Hematopoietic multipotent progenitor cell (in vitro differentiated cells): ENCODE measurements around the gene CLDN7. TPM values are rescaled to one million over a fixed set of nuclear protein-coding genes. Genes with fewer than 3 reads are reported as not detected.
A peak's percentile ranks its signal among the peaks of the same experiment; 100 is the strongest.

Source experiments
- DNase-seq, 3 donors: peaks; one replicate each; pipeline ENCODE4 v3.0.0-alpha.2; 2011 to 2015; ENCODE audit warnings: low read depth in 2 of 3, low spot score in 2 of 3
- total RNA-seq: library from RNA; depleted of rRNA; stranded (reverse); fragments of >200 nt; gene quantifications from one replicate; pipeline ENCODE4 v1.2.3, GENCODE V29; 2012

CLDN7 gene, protein sequence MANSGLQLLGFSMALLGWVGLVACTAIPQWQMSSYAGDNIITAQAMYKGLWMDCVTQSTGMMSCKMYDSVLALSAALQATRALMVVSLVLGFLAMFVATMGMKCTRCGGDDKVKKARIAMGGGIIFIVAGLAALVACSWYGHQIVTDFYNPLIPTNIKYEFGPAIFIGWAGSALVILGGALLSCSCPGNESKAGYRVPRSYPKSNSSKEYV
- total RNA-seq = 9.7 TPM

DNA sequence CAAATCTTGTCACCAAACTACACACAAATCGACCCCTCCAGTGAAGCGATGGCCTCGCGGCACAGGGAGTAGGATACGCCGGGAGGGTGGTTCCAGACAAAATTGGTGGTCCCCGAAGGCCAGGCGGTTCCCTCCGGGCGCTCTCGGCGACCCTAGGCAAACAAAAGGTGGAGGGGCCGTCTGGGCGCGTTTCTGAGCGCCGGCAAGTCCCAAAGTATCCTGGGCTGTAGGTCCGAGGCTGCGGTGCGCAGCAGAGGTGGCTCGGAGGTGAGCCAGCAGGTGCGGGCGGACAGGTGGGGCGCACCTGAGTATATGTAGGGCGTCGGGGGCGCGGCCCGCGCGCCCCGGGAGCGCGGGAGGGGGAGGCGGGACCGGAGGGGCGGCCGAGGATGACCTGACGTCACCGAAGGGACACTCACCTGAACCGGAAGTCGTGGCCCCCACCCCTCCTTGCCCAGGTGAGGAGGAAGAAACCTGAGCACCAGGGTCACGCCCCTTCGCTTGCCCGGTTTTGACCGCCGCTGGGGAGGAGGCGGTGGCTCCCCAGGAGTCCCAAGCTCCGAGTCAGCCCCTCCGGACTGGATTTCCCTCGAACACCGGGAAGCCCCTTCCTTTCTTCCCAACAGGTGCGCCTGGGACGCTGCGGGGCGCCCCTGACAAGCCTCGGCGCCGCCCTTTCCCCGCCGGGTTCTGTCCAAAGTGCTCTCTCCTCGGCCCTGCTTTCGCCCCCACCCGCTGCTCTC, at the start of gene CLDN7:
Gene CLDN7 (minus strand): TSS at position 287 of the 743 bp plus-strand sequence. CDS start 435 bp downstream, outside the sequence.
- DNase-seq = no peak

DNA sequence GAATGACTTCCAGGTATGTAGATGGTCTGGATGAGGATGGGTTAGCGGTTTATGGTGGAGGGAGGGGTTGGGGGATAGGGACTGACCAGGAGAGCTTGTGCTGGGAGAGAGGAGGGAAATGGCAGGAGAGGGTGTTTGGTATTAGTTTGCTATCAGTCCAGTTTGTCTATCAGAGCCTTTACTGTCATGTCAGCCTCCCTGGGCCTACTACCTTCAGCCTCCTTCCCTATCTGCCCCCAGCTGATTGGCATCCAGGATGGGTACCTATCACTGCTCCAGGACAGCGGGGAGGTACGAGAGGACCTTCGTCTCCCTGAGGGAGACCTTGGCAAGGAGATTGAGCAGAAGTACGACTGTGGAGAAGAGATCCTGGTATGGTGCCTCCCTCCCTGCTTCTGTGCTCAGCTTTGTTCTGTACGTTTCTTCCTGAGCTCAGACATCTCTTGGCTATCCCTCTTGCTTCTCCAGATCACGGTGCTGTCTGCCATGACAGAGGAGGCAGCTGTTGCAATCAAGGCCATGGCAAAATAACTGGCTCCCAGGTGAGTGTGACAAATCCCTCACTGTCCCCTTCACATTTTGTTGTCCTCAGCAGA, 48.9 kb upstream of the CLDN7 start:
- DNase-seq = no peak

DNA sequence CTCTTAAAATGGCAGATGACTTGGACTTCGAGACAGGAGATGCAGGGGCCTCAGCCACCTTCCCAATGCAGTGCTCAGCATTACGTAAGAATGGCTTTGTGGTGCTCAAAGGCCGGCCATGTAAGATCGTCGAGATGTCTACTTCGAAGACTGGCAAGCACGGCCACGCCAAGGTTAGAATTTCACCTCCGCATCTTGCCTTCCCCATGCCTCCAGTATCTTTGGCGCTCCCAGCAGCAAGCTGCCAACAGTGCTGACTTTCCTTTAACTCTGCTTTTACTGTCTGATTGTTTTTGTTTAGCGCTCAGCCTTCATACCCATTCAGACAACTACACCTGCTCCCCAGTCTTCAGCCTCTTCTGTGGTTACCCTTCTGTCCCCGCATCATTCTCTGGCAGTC, 47.4 kb upstream of the CLDN7 start:
- no peak for DNase-seq

DNA sequence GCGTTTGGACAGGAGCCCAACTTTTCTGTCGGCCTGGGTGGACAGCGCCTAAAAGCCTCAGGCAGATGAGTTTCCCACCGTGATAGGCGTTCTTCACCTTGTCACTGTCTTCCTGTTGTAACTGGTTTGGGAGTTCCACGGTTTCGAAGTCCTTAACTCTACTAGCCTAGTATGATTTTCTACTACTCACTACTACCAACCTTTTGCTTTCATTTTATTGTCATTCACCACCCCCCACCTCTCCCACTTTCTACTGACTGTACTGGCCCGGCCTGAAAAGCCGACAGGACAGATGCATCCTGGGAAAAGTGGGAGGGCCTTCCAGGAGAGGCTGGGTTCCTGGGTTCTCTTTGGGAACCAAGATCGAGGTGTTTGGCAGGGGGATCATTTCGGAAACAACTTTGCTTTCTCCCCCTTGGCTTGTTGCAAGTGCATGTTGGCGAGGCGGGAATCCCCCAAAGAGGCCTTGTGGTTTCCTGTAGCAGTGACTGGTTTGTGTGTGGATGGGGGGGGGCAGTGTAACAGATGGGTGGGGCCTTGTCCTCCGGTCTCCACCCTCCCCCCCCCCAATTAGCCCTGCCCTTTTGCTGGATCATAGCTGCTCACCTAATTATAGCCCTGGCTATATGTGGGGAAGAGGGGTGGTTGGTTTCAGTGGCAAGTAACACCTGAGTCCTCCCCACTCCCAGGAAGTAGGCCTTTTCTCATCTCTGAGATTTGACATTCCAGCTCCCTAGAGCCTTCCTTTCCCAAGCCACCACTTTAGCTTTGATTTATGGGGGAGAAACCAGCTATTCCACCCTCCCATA, 46.6 kb upstream of the CLDN7 start:
- peak; percentile 76 to 95 (median 95) for DNase-seq

DNA sequence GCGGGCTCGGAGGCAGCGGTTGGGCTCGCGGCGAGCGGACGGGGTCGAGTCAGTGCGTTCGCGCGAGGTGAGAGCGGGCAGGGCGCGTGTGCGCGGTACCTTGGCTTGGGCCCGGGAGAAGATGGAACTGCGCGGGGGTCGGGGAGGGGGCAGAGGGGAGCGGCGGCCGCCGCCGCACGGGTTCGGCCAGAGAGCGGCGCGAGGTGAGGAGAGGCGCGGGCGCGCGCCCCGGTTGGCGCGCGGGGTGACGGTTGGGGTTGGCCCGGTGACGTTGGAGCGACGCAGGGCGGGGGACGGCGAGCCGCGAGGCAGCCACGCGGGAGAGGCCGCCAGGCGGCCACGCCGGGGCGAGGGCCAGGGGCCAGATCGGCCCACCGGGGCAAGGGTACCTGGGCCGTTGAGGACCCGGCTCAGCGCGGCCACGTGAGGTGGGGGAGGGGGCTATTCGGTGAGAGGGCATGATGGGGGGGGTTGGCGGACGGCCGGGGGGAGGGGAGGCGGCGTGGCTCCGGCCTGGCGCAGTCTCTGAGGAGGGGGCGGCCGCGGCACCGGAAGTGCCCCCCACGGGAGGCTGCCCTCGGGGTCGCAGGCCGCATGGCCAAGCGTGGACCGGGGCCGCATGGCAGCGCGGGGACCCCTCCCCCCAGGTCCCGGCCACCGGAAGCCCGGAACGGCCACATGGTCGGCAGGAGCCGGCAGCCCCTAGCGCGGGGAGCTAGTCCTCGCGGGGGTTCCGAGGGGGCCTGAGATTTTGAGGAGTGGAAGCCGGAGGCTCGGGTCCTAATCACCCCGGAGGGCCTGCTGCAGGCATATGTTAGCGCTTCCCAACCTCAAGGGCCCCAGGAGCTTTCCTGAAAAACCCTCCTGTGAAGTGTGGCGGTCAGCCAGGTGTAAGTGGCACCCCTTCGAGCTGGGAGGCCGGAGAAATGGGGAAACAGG, 45.7 kb upstream of the CLDN7 start:
- DNase-seq = peak; percentile 40 to 44 (median 43)

DNA sequence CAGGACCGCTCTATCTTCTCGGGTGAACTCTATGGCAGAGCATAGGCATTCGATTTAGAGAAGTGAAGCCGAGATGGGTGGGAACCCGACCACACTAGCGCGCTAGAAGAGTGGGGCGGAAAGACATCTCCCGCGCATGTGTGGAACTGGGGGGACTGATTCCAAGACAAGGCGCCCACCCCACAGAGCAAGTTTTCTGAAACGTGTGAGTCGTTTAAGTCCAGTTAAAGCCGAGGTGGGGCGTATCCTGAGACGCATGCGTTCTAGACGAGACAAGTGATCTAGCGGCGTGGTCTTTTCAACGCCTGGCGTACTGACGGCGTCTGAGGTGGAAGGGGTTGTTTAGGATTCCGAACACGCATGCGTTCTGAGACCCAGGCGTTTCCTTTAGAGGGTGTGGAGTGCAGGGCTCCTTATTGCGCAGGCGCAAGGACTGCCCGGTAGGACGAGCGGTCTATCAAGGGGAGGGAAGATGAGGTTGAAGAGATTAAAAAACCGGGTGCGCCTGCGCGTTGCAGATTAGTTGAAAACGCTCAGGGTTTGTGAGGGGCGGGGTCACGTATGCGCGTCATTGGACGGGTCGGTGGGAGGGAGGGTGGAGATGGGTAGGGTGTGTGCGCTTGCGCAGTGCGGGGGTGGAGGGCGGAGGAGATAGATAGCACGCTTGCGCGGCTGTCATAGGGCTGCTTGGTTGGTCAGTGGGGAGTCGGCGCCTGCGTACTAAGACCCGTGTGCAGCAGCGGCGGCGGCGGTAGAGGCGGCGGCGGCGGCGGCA, 44.8 kb upstream of the CLDN7 start, which contains the start of gene EIF5A:
Gene EIF5A (plus strand): TSS at position 718 of the 775 bp plus-strand sequence. CDS start 2,008 bp downstream, outside the sequence.
- peak; percentile 100 for DNase-seq

DNA sequence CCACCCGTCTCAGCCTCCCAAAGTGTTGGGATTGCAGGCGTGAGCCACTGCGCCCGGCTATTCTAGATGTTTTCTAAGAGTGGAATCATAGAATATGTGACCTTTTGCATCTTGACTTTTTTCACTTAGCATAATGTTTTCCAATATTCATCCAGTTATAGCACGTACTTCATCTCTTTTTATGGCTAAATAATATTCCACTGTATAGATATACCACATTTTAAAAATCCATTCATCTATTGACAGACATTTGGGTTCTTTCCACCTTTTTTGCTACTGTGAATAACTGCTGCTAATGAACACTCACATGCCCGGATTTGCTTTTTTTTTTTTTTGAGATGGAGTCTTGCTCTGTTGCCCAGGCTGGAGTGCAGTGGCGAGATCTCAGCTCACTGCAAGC, 41.9 kb upstream of the CLDN7 start:
- no peak for DNase-seq

DNA sequence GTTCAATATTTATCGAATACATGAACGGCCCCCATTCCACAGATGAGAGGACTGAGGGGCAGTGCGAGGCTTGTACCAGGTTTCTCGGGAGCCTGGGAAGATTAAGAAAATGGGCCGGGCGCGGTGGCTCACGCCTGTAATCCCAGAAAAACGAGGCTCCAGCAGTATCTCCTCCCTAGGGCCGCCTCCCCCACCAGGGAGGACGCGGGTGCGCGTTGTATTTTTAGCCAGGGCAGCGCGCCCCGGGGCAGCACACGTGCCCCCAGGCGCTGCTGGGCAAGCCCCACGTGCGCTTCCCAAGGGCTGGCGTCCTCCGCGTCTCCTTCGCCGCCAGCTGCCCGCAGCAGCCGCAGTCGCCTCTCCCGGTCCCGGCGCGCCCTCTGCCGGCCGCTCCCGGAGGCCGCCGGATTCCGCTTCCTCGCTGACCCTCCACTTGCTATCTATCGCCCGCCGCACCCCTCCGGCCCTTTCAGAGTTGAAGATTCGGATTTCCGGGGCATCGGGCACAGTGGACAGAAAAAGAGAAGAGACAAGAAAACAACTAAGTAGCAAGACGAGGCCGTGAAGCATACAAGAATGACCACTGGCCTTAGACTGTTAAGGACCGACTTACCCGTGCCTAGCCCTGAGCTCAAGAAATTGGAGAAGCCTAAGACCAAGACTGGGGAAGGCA, 34.0 kb upstream of the CLDN7 start:
- DNase-seq = peak in 2 of 3 donors; percentile 63 to 72

DNA sequence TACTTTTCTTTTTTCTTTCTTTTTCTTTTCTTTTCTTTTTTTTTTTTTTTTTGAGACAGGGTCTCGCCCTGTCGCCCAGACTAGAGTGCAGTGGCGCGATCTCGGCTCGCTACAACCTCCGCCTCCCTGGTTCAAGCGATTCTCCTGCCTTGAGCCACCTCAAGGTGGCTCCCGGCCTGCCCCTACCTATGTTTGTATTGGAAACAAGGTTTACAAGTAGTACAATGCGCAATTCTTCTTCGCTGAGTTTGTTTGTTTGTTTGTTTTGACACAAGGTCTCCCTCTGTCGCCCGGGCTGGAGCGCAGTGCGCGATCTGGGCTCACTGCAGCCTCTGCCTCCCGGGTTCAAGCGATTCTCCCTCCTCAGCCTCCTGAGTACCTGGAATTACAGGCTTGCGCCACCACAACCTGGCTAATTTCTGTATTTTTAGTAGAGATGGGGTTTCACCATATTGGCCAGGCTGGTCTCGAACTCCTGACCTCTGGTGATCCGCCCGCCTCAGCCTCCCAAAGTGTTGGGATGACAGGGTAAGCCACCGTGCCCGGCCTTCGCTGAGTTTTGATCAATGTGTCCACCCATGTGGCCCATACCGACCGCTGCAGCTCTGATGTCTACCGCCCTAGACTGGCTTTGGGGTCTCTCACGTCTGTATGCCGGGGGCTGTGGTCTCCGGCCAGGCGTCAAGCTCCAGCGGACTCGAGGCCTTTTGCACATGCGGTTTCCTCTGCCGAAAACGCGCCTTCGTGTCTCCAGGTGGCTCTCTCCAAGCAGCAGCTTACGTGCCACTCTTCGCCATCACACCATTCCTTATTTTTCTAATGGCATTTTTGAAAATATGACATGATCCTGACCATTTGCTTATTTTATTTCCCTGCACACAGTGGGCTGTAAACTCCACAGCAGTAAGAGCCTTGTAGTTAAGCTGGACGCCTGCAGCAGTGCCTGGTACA, 33.2 kb upstream of the CLDN7 start:
- peak in 1 of 3 donors; percentile 13 for DNase-seq

DNA sequence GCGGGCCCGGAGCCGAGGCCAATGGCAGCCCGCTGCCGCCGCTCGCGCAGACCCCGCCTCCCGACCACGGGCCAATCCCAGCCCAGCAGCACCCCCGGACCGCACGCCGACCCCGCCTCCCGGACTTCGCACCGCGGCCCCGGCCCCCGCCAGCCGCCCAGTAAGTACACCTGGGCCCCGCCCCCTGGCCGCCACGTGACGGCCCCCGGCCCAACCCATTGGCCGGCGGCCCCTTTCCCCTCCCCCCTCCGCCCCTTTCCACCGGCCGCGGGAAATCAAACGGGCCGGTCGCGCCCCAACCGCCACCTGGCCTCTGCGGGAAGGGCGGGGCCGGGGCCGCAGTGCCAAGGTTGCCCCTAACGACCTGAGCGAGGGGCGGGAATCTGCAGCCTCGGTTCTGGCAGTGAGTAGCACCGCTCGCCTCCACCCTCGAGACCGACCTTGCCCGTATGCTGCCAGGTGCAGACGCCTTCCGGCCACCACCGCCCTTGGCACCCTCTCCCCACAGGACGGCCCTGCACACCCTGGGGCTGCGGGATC, 32.4 kb upstream of the CLDN7 start, which contains the start of gene YBX2:
Gene YBX2 (minus strand): TSS at position 26 of the 540 bp plus-strand sequence. CDS start 139 bp downstream, outside the sequence.
- DNase-seq = peak in 2 of 3 donors; percentile 60 to 80

DNA sequence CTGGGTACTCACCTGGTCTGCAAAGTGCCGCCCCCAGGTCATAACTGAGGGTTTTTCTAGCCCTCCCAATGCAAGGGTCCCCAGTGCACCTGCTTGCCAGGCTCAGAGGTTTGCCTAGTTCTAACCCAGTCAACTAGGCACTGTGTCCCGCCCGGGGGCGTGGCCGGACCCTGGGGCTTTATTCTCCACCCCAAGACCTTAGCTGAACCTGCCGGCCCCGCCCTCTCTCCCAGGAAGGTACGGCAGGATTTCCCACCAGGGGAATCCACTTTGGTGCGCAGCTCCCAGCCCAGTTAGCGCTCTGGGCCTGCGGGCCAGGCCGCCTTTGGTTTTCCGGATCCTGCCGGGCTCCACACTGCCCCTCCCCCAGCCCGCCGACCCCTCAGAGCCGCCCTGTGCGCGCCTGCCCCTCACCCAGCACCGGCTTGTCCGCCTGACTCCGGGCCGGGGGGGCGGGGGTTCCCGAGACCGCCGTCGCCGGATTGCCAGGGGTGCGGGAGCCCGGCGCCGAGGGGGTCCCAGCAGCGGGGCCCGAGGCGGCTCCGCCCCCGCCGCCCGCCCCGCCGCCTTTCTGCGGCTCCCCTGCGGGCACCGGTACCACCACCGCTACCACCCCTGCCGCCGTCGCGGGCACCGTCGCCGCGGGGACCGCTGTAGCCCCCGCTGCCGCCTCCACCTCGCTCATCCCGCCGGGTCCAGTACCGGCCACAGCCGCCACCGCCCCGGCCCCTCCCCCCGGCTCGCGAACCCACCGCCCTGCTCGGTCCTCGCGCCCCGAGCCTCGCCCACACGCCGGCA, 31.7 kb upstream of the CLDN7 start:
- peak in 1 of 3 donors; percentile 17 for DNase-seq

DNA sequence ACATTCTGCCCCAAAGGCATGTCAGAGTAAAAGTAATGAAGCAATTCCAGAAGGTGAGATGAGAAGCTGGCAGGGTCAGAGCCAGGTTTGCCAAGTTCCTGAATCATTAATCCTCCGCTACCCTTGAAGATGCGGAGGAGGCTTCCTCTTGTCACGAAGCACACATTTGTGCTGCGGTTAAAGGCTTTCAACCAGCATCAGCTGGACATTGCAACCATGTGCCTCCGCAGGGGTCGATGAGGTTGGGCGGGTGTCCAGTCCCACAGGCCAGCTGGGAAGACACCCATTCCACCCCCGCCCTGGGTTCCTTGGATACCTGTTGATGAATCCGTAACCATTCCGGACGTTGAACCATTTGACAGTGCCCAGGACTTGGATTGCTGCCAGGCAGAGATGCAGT, 30.9 kb upstream of the CLDN7 start:
- DNase-seq = no peak

DNA sequence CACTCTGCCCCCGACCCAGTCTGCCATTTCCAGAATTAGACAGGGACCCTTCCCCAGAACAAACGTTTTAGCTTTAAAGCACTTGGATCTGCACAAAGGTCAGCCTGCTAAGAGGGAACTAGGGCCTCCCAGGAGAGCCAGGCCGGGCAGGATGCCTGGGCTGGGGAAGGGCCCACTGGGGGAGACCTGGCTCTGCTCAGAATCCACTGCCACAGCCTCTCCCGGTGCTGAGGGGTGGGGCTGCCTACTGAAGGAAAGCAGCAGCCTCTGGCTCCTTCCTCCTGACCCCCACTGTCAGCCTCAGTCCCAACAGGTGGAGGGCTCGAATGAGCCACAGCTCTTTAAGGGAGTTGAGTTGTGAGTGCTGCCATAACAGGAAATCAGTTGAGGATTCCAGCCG, 30.5 kb upstream of the CLDN7 start:
- no peak for DNase-seq

DNA sequence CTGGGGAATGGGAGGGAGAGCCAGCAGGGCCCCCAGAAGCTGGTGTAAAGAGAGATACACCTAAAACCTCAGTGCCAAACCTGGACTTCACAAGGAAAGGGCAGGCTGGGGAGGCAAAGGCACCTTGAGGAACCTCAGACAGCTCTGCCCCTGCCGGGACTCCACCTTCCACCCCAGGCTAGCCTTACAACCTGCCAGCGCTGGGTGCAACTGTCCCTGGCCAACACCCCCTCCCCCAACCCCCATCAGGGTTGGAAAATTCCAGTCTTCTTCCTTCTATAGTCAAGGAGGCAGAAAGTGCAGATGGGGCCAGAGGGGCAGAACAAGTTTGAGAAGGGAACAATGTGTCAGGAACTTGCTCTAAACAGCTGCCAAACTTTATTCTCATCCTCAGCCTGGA, 29.9 kb upstream of the CLDN7 start:
- no peak for DNase-seq

DNA sequence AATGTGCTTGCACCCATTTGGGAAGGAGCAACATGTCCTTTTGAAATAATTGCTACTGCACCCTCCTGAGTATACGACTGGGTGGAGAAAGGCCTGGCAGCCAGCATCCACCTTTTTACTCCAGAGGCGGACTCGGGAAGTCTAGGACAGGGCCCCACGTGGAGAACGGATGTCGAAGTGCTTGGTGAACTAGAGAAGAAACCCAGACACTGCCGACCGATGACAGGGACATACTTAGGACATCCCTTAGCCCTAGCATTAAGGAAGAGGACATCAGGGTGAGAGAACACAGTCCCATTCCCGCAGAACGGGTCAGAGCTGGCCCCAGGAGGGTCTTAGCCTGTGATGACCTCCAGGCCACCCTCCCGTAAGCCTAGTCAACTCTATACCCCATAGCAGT, 28.4 kb upstream of the CLDN7 start:
- no peak for DNase-seq

DNA sequence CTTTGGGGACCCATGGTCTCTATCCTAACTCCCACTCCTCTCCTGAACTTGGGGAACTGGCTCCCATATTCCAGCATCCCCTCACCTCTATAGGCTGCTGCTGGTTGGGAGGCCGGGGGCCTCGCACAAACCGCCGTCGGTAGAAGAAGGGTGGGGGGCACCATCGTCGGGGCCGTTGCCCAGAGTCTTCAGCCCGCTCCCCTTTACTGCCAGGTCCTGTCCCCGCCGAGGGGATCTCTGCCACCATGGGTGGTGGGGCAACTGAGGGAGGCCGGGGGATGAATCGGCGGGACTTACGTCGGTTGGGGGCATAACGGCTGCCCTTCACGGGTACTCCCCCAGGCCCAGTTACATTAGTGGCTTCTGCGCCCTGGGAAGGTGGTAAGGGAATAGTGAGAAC, 27.9 kb upstream of the CLDN7 start:
- no peak for DNase-seq
